Astrocyte of the cerebellum (primary cell): ENCODE measurements around the gene TBX10.
"Not testable (repeated sequence)": the region's sequence is repeated elsewhere in the genome, so short reads cannot be mapped to it uniquely, and the experiment has no call there.

Experiments
- DNase-seq: peaks from one replicate; pipeline ENCODE4 v3.0.0-alpha.2; 2011; ENCODE audit warnings: low read depth
- H3K4me3 ChIP-seq: 2 replicates; pipeline ENCODE4 v1.5.1; 2011; ENCODE audit warnings: mild to moderate bottlenecking, low read depth, low read length, moderate library complexity
- CTCF ChIP-seq: IDR thresholded peaks from 2 replicates; pipeline ENCODE4 v1.5.1; 2012; ENCODE audit warnings: low read length, low read depth, moderate library complexity, mild to moderate bottlenecking; ENCODE audit errors: missing control alignments
- in situ Hi-C: cut with HindIII; loops from 2 replicates; pipeline ENCODE4 v1.10.0; 2017; ENCODE audit warnings: low sequenced_read_pairs

Gene TBX10

DNA sequence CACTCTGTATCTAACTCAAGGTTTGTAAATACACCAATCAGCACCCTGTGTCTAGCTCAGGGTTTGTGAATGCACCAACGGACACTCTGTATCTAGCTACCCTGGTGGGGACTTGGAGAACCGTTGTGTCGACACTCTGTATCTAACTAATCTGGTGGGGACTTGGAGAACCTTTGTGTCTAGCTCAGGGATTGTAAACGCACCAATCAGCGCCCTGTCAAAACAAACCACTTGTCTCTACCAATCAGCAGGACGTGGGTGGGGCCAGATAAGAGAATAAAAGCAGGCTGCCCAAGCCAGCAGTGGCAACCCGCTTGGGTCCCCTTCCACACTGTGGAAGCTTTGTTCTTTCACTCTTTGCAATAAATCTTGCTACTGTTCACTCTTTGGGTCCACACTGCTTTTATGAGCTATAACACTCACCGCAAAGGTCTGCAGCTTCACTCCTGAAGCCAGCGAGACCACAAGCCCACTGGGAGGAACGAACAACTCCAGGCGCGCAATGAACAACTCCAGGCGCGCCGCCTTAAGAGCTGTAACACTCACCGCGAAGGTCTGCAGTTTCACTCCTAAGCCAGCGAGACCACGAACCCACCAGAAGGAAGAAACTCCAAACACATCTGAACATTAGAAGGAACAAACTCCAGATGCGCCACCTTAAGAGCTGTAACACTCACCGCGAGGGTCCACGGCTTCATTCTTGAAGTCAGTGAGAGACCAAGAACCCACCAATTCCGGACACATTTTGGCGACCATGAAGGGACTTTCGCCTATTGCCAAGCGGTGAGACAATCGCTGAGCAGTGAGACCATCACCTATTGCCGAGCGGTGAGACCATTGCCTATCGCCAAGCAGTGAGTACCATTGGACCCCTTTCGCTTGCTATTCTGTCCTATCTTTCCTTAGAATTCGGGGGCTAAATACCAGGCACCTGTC lies 19.6 kb downstream of the TBX10 start:
- H3K4me3 ChIP-seq, in situ Hi-C loops, DNase-seq: not testable (repeated sequence)

DNA sequence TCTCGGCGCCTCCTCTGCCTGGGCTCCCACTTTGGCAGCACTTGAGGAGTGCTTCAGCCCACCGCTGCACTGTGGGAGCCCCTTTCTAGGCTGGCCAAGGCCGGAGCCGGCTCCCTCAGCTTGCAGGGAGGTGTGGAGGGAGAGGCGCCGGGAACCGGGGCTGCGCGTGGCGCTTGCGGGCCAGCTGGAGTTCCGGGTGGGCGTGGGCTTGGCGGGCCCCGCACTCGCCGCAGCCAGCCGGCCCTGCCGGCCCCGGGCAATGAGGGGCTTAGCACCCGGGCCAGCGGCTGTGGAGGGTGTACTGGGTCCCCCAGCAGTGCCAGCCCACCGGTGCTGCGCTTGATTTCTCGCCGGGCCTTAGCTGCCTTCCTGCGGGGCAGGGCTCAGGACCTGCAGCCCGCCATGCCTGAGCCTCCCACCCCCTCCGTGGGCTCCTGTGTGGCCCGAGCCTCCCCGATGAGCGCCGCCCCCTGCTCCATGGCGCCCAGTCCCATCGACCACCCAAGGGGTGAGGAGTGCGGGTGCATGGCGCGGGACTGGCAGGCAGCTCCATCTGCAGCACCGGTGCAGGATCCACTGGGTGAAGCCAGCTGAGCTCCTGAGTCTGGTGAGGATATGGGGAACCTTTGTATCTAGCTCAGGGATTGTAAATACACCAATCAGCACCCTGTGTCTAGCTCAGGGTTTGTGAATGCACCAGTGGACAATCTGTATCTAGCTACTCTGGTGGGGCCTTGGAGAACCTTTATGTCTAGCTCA lies 20.5 kb downstream of the TBX10 start:
- H3K4me3 ChIP-seq, DNase-seq, in situ Hi-C loops: not testable (repeated sequence)

- no peak for DNase-seq
- H3K4me3 ChIP-seq, result no peak overlapping the region
- no peak for TF ChIP-seq CTCF
- in situ Hi-C loops, result no loop called here
Measured at GRCh38 chr11:67617243-67617953, 22.2 kb downstream of the TBX10 start.

- no peak overlapping the region for H3K4me3 ChIP-seq
- in situ Hi-C loops, result no loop called here
- TF ChIP-seq CTCF, result no peak
- no peak for DNase-seq
Measured at GRCh38 chr11:67616431-67617242, 22.9 kb downstream of the TBX10 start.

- in situ Hi-C loops, result no loop called here
- H3K4me3 ChIP-seq, result no peak overlapping the region
- TF ChIP-seq CTCF, result no peak
- DNase-seq, result no peak
Measured at GRCh38 chr11:67615728-67616430, 23.7 kb downstream of the TBX10 start.

GRCh38 chr11:67614730-67615714 lies 24.5 kb downstream of the TBX10 start:
- H3K4me3 ChIP-seq, result no peak overlapping the region
- DNase-seq, result no peak
- in situ Hi-C loops, result no loop called here
- TF ChIP-seq CTCF, result peak; percentile 46
